ENCODE data around the gene CATSPERB.
"Not testable (repeated sequence)": the region's sequence is repeated elsewhere in the genome, so short reads cannot be mapped to it uniquely, and the experiment has no call there.

The CATSPERB gene

GRCh38 chr14:91744068-91744480 is 12.2 kb upstream of the CATSPERB start:
- Histone ChIP-seq H3K4me3 (ENCODE audit: low read depth in 1 of 2, low read length in 1 of 2) (no peak overlapping the region), H3K27ac (no peak overlapping the region), H3K36me3 (no peaks in the 10 kb centered on the region), H3K9me3 (no peaks in the 10 kb centered on the region), H3K4me1 (ENCODE audit: control insufficient read depth in 1 of 2, insufficient read depth in 1 of 2, low read depth in 1 of 2, low read length in 1 of 2) (no peaks in the 10 kb centered on the region), H3K27me3 (no peaks in the 10 kb centered on the region)
- no peak for TF ChIP-seq CTCF (IDR thresholded peaks at IDR 0.05)

GRCh38 chr14:91743305-91743653 is 11.4 kb upstream of the CATSPERB start:
- no peak for TF ChIP-seq CTCF (IDR thresholded peaks at IDR 0.05)
- H3K4me1 ChIP-seq (ENCODE audit: control insufficient read depth in 1 of 2, insufficient read depth in 1 of 2, low read depth in 1 of 2, low read length in 1 of 2): no peaks in the 10 kb centered on the region
- no peaks in the 10 kb centered on the region for H3K27me3 ChIP-seq
- no peaks in the 10 kb centered on the region for H3K9me3 ChIP-seq
- no peak overlapping the region for H3K4me3 ChIP-seq (ENCODE audit: low read depth in 1 of 2, low read length in 1 of 2)
- H3K36me3 ChIP-seq: no peaks in the 10 kb centered on the region
- H3K27ac ChIP-seq: no peak overlapping the region

- Histone ChIP-seq H3K4me1 (ENCODE audit: control insufficient read depth in 1 of 2, insufficient read depth in 1 of 2, low read depth in 1 of 2, low read length in 1 of 2) (no peaks in the 10 kb centered on the region), H3K9me3 (no peaks in the 10 kb centered on the region), H3K4me3 (ENCODE audit: low read depth in 1 of 2, low read length in 1 of 2) (no peak overlapping the region), H3K27ac (no peak overlapping the region), H3K27me3 (no peaks in the 10 kb centered on the region), H3K36me3 (no peaks in the 10 kb centered on the region)
- no peak for TF ChIP-seq CTCF (IDR thresholded peaks at IDR 0.05)
These were observed 10.9 kb upstream of the CATSPERB start for GRCh38 chr14:91742621-91743304.

GRCh38 chr14:91739867-91740266 is 8.0 kb upstream of the CATSPERB start:
- H3K27ac ChIP-seq; H3K4me1 ChIP-seq (ENCODE audit: control insufficient read depth in 1 of 2, insufficient read depth in 1 of 2, low read depth in 1 of 2, low read length in 1 of 2); H3K36me3 ChIP-seq; H3K4me3 ChIP-seq (ENCODE audit: low read depth in 1 of 2, low read length in 1 of 2); H3K9me3 ChIP-seq; H3K27me3 ChIP-seq: not testable (repeated sequence)

GRCh38 chr14:91737619-91738018 is 5.7 kb upstream of the CATSPERB start:
- H3K4me1 ChIP-seq (ENCODE audit: control insufficient read depth in 1 of 2, insufficient read depth in 1 of 2, low read depth in 1 of 2, low read length in 1 of 2): no peaks in the 10 kb centered on the region
- no peak for TF ChIP-seq CTCF (IDR thresholded peaks at IDR 0.05)
- no peaks in the 10 kb centered on the region for H3K36me3 ChIP-seq
- no peak overlapping the region for H3K4me3 ChIP-seq (ENCODE audit: low read depth in 1 of 2, low read length in 1 of 2)
- H3K27me3 ChIP-seq: no peaks in the 10 kb centered on the region
- H3K27ac ChIP-seq: no peak overlapping the region
- H3K9me3 ChIP-seq: no peaks in the 10 kb centered on the region

- no peaks in the 10 kb centered on the region for H3K36me3 ChIP-seq
- no peak overlapping the region for H3K27ac ChIP-seq
- H3K9me3 ChIP-seq: no peaks in the 10 kb centered on the region
- H3K4me3 ChIP-seq (ENCODE audit: low read depth in 1 of 2, low read length in 1 of 2): no peak overlapping the region
- TF ChIP-seq CTCF (IDR thresholded peaks at IDR 0.05): no peak
- H3K27me3 ChIP-seq: no peaks in the 10 kb centered on the region
- H3K4me1 ChIP-seq (ENCODE audit: control insufficient read depth in 1 of 2, insufficient read depth in 1 of 2, low read depth in 1 of 2, low read length in 1 of 2): no peaks in the 10 kb centered on the region
These were observed 1.1 kb upstream of the CATSPERB start for GRCh38 chr14:91732859-91733477.

Data from neutrophil (primary cell).